ENCODE data around the gene MT1B.
"Not testable (repeated sequence)": the region's sequence is repeated elsewhere in the genome, so short reads cannot be mapped to it uniquely, and the experiment has no call there.

The MT1B gene

GRCh38 chr16:56621665-56622445 lies 29.8 kb upstream of the MT1B start:
- not testable (repeated sequence) for DNase-seq

DNA sequence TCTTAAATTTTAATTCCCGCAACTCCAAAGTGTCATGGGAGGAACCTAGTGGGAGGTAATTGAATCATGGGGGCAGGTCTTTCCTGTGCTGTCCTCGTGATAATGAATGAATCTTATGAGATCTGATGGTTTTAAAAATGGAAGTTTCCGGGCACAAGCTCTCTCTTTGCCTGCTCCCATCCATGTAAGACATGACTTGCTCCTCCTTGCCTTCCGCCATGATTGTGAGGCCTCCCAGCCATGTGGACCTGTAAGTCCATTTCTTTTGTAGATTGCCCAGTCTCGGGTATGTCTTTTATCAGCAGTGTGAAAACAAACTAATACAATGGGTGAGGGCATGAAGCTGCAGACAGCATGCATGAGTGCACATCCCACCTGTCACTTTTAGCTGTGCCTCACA lies 28.5 kb upstream of the MT1B start:
- not testable (repeated sequence) for DNase-seq

- DNase-seq: no peak
Measured at GRCh38 chr16:56623637-56624036, 28.0 kb upstream of the MT1B start.

DNA sequence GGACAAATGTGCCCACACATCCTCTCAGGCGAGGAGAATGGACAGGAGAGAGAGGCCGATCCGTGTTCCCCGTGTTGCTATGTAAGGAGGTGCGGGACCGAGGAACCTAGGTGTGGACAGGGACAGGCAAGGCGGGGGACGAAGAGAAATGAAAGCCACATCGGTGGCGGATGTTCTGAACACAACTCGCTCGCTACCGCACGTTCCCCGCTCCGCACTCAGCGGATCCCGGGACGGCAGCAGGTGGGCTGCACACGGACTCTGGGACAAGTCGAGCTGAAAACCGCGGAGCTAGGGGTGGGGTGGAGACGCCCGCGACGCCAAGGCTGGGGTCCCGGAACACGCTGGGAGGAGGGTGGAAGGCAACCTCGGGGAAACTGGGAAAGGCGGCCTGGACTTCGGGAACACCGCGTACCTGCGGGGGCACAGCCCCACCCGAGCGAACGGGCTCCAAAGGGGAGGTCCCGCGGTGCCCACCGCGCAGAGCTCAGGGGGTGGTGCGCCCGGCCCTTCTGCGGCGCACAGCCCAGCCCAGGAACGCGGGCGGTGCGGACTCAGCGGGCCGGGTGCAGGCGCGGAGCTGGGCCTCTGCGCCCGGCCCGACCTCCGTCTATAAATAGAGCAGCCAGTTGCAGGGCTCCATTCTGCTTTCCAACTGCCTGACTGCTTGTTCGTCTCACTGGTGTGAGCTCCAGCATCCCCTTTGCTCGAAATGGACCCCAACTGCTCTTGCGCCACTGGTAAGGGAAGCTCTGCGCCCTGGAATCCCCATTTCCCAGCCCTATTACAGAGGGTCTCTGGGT lies 26.3 kb upstream of the MT1B start, which contains the start of gene MT1E:
TSS of gene MT1E (plus strand) at position 642 of the 803 bp plus-strand sequence. CDS start at position 713, 71 bp downstream.
- peak; percentile 37 for DNase-seq

- no peak for DNase-seq
Measured at GRCh38 chr16:56625943-56626654, 25.6 kb upstream of the MT1B start.

DNA sequence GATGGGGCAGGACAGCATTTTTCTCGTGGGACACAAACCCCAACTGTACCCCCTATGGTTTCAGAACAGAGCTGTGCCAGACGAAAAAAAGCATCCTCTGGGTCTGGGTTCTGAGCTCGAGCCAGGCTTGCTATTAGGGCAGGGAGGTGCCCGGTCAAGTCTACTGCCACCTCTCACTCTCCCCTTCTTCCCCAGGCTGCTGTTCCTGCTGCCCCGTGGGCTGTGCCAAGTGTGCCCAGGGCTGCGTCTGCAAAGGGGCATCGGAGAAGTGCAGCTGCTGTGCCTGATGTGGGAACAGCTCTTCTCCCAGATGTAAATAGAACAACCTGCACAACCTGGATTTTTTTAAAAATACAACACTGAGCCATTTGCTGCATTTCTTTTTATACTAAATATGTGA lies 25.0 kb upstream of the MT1B start:
- no peak for DNase-seq

DNA sequence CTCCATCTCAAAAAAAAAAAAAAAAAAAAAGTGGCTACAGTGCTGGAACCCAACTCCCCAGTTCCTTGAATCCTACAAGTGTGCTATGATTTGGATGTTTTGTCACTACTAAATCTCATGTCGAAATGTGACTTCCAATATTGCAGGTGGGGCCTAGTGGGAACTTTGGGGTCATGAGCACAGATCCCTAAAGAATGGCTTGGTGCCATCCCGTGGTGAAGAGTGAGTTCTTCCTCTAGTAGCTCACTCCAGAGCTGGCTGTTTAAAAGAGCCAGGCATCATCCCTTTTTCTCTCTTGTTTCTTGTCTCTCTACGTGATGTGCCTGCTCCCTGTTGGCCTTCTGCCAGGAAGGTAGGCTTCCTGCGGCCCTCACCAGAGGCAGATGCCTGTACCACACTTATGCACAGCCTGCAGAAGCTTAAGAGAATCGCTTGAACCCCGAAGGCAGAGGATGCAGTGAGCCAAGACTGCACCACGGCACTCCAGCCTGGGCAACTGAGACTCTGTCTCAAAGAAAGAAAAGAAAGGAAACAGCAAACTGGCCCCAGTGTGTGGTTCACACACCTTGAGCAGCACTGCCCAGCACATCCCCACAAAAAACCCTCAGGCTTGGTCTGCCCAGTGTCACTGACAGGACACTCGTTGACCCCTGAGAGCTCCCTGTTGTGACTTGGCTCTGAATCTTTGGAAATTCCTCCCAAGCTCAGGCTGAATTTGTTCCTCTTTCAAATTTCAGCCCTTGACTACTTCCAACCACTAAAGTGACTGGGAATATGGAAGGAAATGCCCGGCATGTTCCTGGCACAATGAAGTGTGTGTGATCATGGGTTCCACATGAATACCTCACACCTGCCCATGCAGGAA lies 23.0 kb upstream of the MT1B start:
- no peak for DNase-seq

GRCh38 chr16:56629531-56629930 lies 22.2 kb upstream of the MT1B start:
- DNase-seq: no peak

DNA sequence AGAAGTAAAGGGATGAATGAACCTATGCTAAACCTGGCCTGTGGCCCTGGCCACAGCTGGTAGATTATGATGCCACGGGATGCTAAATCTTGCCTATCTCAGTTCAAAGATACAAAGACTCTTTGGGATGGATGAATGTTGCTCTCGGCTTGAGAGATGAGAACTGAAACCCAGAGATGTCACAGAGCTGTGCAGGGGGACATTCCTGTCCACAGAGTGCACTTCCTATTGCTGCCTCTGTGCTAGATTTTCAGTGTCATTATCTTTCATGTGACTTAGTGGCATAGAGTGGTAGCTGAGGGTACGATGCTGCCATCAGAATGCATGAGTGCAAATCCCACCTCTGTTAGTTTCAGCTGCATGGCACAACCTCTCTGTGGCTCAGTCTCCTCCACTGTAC lies 21.6 kb upstream of the MT1B start:
- no peak for DNase-seq

DNA sequence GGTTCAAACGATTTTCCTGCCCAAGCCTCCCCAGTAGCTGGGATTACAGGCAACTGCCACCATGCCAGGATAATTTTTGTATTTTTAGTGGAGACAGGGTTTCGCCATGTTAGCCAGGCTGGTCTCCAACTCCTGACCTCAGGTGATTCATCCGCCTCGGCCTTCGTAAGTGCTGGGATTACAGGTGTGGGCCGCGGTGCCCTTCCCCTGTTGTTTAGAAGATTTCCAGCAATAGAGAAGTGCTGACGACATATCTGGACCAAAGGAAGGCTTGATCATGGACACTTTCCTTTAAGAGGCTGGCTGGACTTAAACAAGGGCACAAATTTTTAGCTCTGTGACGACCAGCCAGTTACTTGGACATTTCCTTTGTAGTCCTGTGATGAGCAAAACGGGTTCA lies 20.5 kb upstream of the MT1B start:
- no peak for DNase-seq

DNA sequence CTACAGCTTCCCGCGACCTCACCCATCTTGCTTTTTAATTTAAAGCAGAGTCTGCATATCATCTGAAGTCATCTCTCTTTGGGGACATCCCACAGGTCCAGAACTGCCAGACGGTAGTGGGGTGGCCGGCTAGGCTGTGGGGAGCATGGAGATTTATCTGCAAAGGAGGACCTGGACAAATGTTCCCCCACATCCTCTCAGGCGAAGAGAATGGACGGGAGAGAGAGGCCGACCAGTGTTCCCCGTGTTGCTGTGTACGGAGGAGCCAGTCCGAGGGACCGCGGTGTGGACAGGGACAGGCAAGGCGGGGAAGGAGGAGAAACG lies 19.9 kb upstream of the MT1B start:
- DNase-seq: no peak

GRCh38 chr16:56632156-56632847 lies 19.4 kb upstream of the MT1B start, which contains the start of gene MT1M:
Gene MT1M (plus strand): TSS chr16:56632659. CDS start chr16:56632732, 73 bp downstream.
- DNase-seq: no peak

GRCh38 chr16:56632848-56633365 lies 18.8 kb upstream of the MT1B start:
- no peak for DNase-seq

DNA sequence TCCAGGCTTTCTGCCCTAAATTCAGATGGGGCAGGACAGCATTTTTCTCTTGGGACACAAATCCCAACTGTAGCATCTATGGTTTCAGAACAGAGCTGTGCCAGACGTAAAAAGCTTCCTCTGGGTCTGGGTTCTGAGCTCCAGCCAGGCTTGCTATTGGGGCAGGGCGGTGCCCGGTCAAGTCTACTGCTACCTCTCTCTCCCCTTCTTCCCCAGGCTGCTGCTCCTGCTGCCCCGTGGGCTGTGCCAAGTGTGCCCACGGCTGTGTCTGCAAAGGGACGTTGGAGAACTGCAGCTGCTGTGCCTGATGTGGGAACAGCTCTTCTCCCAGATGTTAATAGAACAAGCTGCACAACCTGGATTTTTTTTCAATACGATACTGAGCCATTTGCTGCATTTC lies 18.2 kb upstream of the MT1B start:
- DNase-seq: no peak

DNA sequence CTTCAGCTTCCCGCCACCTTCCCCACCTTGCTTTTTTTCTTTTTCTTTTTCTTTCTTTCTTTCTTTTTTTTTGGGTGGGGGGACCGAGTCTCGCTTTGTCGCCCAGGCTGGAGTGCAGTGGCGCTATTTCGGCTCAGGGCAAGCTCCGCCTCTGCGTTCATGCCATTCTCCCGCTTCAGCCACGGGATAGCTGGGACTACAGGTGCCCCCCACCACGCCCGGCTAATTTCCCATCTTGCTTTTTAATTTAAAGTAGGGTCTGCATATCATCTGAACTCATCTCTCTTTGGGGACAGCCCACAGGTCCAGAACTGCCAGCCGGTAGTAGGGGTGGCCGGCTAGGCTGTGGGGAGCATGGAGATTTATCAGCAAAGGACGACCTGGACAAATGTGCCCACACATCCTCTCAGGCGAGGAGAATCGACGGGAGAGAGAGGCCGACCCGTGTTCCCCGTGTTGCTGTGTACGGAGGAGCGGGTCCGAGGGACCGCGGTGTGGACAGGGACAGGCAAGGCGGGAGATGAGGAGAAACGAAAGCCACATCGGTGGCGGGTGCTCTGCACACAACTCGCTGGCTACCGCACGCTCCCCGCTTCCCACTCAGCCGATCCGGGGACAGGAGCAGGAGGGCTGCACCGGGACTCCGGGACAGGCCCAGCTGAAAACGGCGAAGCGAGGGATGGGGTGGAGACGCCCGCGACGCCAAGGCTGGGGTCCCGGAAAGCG lies 16.8 kb upstream of the MT1B start:
- no peak for DNase-seq

- DNase-seq: no peak
Measured at GRCh38 chr16:56635441-56635967, 16.2 kb upstream of the MT1B start.

DNA sequence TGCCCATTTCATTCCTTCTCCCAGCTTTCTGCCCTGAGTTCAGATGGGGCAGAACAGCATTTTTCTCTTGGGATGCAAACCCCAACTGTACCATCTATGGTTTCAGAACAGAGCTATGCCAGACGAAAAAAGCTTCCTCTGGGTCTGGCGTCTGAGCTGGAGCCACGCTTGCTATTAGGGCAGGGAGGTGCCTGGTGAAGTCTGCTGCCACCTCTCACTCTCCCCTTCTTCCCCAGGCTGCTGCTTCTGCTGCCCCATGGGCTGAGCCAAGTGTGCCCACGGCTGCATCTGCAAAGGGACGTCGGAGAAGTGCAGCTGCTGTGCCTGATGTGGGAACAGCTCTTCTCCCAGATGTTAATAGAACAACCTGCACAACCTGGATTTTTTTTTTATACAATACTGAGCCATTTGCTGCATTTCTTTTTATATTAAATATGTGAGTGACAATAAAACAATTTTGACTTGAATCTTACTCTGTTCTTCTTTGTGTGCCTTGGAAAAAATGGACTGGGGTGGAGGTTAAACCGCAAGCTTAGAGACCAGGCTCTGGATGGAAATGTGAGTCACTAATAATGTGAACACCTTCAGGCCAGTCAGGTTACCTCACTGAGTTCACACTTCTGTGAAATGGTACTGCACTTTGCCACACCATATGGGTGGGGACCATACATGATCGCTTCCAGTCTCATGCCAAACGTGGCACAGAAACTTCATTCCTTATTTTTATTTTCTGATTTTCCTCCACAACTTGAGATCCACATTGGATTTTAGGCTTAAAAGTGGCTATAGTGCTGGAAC lies 14.9 kb upstream of the MT1B start:
- no peak for DNase-seq

DNA sequence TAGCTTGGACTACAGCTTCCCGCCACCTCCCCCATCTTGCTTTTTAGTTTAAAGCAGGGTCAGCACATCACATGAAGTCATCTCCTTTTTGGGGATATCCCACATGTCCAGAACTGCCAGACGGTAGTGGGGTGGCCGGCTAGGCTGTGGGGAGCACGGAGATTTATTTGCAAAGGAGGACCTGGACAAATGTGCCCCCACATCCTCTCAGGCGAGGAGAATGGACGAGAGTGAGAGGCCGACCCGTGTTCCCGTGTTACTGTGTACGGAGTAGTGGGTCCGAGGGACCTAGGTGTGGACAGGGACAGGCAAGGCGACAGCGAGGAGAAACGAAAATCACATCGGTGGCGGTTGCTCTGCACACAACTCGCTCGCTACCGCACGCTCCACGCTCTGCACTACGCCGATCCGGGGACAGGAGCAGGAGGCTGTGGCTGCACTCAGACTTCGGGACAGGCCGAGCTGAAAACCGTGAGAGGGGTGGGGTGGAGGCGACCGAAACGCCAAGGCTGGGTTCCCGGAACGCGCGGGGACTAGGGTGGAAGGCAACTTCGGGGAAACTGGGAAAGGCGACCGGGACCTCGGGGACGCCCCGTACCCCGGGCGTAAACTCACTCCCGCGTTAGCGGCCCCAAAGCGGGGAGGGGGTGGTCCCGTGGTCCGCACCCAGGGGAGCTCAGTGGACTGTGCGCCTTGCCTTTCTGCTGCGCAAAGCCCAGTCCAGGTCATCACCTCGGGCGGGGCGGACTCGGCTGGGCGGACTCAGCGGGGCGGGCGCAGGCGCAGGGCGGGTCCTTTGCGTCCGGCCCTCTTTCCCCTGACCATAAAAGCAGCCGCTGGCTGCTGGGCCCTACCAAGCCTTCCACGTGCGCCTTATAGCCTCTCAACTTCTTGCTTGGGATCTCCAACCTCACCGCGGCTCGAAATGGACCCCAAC lies 13.6 kb upstream of the MT1B start, which contains the start of gene MT1A:
TSS of gene MT1A (plus strand) at position 853 of the 937 bp plus-strand sequence. CDS start at position 926, 73 bp downstream.
- DNase-seq: no peak

Measured in CD4-positive, alpha-beta T cell treated with Interleukin-6 for 4 hours (primary cell).